Stimulated activated naive CD8-positive, alpha-beta T cell treated with anti-CD3 and anti-CD28 coated beads, Interleukin-15, Interleukin-2, amounts not matched to agents 100 U/mL and 50 U/mL, for 24 hours (primary cell): ENCODE data around the gene SEMA6C.
"Not testable (repeated sequence)": the region's sequence is repeated elsewhere in the genome, so short reads cannot be mapped to it uniquely, and the experiment has no call there.

ENCODE experiments used
- ATAC-seq: fragments of 150-1000 bp; cut with Tn5 transposase; one replicate; pipeline ENCODE4 v1.10.0; 2021
- DNase-seq: peaks from one replicate; pipeline ENCODE4 v3.0.0; 2021

Gene SEMA6C, protein sequence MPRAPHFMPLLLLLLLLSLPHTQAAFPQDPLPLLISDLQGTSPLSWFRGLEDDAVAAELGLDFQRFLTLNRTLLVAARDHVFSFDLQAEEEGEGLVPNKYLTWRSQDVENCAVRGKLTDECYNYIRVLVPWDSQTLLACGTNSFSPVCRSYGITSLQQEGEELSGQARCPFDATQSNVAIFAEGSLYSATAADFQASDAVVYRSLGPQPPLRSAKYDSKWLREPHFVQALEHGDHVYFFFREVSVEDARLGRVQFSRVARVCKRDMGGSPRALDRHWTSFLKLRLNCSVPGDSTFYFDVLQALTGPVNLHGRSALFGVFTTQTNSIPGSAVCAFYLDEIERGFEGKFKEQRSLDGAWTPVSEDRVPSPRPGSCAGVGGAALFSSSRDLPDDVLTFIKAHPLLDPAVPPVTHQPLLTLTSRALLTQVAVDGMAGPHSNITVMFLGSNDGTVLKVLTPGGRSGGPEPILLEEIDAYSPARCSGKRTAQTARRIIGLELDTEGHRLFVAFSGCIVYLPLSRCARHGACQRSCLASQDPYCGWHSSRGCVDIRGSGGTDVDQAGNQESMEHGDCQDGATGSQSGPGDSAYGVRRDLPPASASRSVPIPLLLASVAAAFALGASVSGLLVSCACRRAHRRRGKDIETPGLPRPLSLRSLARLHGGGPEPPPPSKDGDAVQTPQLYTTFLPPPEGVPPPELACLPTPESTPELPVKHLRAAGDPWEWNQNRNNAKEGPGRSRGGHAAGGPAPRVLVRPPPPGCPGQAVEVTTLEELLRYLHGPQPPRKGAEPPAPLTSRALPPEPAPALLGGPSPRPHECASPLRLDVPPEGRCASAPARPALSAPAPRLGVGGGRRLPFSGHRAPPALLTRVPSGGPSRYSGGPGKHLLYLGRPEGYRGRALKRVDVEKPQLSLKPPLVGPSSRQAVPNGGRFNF

DNA sequence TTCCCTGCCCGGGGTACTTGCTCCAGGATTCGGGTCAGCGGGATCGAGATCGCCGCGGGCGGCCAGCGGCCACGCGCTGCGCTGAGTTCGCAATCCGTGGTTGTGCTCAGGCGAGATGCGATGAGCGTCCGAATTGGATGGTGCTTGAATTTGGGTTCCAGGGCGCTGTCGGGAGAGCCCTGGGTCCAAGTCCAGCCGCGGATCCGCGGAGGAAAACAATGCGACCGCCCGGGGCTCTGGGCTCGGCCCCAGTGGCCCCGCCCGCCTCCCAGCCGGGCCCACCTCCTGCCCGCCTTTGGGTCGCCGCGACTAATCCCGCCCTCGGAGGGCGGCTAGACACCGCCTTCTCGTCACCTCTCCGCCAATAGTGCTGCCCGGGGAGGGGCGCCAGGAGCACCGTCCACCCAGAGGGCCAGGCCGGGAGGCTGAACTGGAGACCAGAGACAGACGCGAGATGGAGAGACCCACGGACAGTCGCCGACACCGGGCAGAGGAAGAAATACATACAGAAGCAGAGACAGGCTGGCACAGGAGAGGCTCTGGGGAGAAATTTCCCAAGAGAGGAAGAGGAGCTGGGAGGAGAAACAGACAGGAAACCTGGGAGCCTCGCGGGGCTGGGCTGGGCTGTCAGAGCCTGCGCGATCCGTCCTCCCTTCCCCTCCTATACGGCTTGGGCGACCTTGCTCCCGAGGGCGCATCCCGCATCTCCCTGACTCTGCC, at the start of gene SEMA6C:
SEMA6C (minus strand) TSS at position 220 of the 720 bp plus-strand sequence. CDS start 4,010 bp downstream, outside the sequence.
- DNase-seq (peak; percentile 90), ATAC-seq (peak; percentile 100)

DNA sequence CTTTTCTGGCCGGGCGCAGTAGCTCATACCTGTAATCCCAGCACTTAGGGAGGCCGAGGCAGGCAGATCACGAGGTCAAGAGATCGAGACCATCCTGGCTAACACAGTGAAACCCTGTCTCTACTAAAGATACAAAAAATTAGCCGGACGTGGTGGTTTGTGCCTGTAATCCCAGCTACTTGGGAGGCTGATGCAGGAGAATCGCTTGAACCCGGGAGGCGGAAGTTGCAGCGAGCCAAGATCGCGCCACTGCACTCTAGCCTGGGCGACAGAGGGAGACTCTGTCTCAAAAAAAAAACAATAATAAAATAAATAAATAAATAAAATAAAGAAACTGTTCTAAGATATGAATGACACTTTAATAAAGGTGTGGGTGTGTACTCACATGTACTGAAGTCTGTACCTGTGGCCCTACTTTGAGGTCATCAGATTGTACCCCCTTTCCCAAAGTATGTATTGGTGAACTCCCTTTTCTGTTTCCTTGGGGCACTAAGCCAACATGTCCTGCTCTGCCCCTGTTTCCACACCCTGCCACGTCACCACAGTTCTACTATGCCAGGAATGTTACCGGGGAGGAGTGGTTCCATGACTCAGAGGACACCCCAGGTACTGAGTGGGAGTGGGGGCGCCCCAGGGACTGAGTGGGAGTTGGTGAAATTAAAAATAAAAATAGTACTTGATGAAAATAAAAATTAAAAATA, 48.6 kb upstream of the SEMA6C start:
- DNase-seq, ATAC-seq: not testable (repeated sequence)

DNA sequence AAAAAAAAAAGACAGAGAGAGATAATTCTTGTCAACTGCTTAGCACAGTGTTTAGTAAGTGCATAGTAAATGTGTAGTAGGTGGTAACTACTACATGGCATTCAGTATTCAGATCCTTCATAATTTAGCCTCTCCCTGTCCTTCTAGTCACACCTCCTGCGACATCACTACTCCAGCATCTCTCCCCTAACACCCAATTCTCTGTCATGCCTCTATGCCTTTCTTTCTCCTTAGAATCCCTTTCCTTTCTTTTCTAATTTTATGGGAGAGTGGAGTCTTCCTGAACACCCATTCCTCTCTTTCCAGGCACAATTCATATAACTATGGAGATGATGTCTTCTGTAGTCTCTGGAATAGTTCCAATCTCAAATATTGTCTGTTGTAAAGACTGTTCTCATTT, 47.4 kb upstream of the SEMA6C start:
- DNase-seq (no peak), ATAC-seq (no peak)

DNA sequence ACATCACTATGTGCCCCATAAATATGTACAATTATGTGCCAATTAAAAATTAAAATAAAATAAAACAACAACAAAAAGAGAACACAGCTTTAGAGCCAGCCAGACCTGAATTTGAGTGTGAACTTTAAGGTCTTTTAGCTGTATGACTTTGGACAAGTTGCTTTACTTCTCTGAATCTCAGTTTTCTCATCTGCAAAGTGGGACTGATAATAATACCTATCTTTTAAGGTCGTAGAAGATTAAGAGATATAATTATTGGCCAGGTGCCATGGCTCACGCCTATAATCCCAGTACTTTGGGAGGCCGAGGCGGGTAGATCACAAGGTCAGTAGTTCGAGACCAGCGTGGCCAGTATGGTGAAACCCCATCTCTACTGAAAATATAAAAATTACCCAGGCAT, 46.9 kb upstream of the SEMA6C start:
- DNase-seq = no peak
- no peak for ATAC-seq

DNA sequence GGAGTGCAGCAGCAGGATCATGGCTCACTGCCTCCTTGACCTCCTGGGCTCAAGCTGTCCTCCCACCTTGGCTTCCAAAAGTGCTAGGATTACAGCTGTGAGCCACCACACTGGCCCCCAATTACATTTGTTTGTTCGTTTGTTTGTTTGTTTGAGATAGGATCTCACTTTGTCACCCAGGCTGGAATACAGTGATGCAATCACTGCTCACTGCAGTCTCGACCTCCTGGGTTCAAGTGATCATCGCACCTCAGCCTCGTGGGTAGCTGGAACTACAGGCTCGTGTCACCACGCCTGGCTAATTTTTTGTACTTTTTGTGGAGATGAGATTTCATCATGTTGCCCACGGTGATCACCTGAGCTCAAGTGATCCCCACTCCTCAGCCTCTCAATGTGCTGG, 45.6 kb upstream of the SEMA6C start:
- no peak for DNase-seq
- no peak for ATAC-seq

DNA sequence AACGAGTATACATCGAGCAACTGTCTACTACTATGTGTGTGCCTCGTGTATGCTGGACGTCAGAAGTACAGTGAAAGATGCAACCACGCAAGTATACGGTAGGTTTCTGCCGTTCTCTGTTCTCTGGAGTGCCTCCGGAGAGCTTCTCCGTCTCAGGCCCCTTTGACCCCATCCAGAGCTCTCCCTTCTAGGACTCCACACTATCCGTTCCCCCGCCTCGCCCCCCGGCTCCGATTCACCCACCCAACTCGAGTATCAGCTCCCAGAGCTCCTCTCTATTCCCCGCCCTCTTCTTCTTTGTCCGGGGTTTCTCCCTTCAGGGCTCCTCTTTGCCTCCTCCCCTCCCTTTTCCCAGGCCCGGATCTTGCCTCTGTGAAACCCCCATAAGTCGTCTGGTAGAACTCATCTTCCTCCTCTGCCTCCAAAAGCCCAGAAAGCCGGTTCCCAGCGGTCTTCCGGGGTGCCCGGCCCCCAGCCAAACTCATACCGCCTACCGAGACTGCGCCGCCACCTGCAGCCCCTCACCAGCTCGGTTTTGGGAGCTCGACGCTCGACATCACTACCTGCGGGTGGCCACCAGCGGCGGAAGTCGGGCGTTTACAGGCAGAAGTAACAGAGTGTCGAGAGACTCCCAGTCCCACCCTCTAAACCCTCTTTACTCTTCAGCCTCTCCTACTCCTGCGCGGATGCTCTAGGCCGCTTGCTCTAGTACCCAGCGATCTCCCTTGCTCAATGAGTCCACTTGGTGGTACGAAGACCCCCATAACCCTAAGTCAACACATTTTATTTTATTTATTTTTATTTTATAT, 43.4 kb upstream of the SEMA6C start, which contains the start of gene VPS72:
VPS72 (minus strand) TSS at position 561 of the 809 bp plus-strand sequence; CDS start at position 485, 76 bp downstream.
- peak; percentile 99 for ATAC-seq

DNA sequence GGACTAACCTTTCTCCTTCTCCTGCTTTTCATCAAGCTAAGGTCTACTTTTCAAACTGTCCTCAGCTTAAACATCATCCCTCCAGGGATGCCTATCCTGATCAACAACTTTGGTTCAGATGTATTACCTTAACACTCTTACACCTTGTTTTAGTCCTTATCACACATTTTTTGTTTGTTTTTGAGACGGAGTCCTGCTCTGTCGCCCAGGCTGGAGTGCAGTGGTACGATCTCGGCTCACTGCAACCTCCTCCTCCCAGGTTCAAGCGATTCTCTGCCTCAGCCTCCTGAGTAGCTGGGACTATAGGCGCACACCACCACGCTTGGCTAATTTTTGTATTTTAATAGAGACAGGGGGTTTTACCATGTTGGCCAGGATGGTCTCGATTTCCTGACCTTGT, 42.2 kb upstream of the SEMA6C start:
- ATAC-seq, DNase-seq: not testable (repeated sequence)

More for the DNA sequence above, 43.4 kb upstream of the SEMA6C start, which contains the start of gene VPS72:
- peak; percentile 87 for DNase-seq

DNA sequence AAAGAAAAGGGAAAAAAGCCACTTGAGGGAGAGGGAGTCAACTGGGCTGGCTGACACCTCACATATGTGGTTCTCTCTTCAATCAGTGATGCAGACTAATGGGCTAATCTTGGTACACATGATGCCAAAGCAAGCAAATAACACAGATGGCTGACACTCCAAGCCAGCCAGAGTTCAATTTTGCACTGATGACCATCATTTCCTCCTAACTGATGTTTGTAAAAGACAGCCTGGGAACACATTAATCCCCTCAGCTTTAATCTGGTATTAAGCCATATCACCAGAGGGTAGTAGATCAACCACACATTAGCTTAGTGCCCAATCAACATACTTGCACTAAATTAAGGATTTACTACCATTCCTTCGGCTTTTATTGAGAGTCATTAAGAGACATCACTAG, 40.8 kb upstream of the SEMA6C start:
- DNase-seq (no peak), ATAC-seq (no peak)

DNA sequence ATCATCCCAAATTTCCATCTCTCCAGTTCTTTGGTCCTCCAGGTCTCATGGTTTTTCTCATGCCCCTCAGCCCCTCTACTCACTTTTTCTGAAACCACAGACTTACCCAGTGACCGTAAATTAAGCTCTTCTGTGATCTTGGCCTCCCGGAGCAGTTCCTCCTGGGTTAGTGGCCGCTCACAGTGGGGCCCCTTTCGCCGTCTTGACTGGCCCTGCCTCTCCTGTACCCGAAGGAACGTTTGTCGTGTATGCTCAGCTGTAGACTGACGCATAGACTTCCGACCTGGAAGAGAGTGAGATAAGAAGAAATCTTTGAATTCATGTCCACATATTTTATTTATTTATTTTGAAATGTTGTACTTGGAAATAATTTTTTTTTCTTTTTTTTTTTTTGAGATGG, 37.8 kb upstream of the SEMA6C start:
- ATAC-seq = no peak

DNA sequence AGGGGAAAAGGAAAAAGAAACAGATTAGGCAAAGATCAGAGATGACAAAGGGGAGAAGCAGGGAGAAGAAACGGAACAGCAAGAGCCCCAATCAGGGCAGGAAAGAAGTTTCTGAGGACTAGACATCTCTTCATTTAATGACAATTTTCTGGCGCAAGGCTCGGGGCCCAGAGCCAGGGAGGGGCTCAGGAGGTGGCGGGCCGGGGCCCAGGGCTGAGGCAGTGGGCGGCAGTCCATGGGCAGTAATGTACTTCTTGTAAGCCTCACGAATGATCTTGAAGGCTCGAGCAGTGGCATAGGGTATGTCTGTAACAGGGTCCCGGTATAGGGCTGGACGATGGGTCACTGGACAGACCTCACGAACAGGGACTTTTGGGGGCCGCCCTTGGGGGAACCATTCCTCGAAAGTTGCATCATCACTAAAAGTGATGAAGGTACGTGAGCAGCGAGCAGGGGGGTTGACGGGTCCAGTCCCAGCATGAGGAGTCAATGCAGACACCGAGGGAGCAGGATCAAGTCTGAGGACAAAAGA, 30.1 kb upstream of the SEMA6C start:
- no peak for DNase-seq
- no peak for ATAC-seq

More for the DNA sequence above, 37.8 kb upstream of the SEMA6C start:
- DNase-seq = no peak

DNA sequence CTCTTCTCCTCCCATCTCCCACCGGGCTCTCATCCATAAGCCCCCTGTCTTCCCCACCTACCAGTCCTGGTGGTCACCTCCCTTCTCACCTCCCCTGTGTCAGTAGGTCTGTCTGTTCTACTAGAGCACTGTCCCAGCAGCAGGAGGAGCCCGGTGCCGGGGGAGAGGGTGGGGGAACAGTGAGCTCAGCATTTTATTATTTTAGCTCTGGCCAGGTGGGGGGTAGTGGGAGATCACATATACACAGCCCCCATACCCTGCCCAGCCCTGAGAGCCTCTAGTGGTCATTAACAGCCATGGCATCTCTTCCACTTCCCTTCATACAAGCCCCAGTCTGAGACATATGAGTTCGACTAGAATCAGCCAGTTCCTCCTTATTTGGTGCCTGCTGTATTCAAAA, 29.4 kb upstream of the SEMA6C start, which contains the start of gene TMOD4:
TMOD4 (minus strand) TSS at position 119 of the 400 bp plus-strand sequence. CDS start 1,106 bp downstream, outside the sequence.
- no peak for DNase-seq
- no peak for ATAC-seq

DNA sequence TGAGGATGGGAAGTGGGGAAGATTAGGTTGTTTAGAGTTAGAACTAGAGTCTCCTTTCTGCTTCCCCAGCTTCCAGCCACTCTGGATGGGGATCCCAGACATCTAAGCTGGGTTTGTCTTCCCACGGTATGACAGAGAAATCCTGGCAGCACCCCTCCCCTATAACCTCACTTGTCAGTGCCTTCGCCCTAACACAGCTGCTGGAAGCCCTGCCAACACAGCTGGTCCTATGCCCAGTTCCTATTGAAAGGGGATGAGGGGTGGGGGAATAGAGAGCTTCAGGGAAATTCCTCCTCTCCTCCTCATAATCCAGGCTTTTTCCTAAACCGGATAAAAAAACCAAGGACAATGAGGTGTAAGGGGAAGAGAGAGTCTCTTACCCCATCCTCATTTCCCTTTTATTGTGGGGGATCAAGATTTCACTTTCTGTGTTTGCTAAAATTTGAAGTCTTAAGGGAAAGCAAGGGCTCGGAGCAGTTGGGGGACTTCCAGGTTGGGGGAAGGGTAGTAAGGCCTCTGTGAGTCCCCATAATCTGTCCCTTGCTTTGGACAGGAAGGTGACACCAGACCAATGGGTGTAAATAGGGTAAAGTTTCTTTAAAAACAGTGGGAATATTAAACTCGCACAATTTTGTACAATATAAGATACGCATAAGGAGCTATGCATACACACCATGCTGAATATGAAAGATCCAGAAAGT, 28.8 kb upstream of the SEMA6C start:
- DNase-seq (no peak), ATAC-seq (no peak)

DNA sequence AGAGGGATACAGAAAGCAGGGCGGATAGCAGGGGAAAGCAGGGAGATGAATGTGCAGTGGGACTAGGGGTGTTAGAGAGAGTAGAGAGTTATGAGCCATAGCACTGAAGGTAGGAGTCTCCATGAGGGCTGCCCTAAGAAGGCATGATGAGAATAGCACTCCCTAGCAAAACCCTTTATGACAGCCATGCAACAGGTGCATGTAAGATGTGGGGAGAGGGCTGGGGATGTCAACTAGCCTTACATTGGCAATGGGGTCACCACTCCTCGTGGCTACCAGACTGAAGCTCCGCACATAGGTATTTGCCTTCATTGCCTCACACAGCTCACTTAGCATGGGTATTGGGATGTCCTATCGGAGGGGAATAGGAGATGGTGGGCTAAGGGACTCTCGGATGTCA, 24.8 kb upstream of the SEMA6C start:
- ATAC-seq (no peak), DNase-seq (no peak)

DNA sequence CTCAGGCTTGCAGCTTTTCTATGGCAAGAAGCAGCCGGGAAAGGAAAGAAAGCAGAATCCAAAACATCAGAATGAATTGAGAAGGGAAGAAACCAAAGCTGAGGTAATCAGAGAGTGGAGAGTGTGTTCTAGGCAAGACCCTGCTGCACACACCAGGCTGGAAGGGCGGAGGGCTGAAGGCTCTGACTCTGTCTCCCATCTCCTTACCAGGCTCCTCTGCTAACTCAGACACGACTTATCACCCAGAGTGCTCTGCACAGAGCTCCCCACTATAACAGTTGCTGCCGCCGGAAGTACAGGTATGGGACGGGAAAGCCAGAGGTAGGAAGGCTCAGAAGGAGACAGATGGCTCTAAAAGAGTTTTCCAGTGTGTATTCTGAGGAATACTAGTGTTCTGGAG, 20.7 kb upstream of the SEMA6C start:
- ATAC-seq = no peak
- DNase-seq = no peak

DNA sequence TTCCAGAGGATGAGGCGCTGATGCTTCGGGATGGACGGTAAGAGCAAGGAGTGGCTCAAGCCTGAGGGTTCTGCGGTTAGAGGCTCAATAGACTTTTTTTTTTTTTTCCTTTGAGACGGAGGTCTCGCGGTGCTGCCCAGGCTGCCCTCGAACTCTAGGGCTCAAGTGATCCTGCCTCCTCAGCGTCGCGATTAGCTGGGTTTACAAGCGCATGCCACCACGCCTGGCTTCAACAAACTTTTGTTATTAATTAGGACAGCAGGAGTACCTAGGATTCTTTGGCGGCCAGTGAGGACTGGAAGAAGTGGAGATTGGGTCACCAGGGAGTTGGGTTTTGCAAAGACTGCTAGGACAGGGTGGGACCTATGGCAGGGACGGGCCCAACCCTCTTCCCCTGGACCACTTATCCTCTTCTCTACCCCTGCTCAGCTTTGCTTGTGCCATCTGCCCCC, 20.1 kb upstream of the SEMA6C start:
- ATAC-seq (no peak), DNase-seq (no peak)

DNA sequence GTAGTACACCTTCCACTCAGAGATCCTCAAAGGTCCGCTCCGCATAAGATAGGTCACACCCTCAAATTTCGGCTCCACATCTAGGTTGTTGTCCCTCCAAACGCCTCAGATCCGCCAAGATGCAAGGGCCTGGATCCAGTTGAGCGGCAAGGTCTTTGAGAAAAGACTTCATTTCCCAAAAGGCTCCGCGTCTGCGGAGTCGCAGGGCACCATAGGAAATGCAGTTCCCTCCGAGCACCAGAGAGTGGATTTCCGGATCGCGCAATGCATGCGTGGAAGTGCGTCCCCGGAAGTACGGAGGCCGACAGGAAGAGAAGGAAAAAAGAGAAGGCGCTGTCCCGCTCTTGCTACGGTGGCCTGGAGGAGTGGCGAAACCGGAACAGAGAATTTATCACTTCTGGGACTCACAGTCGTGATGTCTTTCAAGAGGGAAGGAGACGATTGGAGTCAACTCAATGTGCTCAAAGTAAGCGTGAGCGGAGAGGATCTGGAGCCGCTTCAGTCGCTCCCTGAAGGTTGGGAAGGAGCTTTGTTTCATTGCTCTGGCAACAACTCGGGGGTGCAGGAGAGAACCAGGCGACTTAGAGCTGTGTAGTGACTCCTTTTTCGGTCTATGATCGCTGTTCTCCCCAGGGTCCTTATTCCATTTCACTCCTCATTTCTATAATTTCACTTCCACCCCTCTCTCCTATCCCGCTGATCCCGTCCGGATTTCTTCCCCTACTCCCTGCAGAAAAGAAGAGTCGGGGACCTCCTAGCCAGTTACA, 19.5 kb upstream of the SEMA6C start, which contains the start of the genes LYSMD1 and SCNM1:
LYSMD1 (minus strand) TSS at position 165 of the 767 bp plus-strand sequence. CDS start 644 bp downstream, outside the sequence.
SCNM1 (plus strand) TSS at position 407 of the 767 bp plus-strand sequence; CDS start at position 416, 9 bp downstream.
- ATAC-seq = peak; percentile 96

DNA sequence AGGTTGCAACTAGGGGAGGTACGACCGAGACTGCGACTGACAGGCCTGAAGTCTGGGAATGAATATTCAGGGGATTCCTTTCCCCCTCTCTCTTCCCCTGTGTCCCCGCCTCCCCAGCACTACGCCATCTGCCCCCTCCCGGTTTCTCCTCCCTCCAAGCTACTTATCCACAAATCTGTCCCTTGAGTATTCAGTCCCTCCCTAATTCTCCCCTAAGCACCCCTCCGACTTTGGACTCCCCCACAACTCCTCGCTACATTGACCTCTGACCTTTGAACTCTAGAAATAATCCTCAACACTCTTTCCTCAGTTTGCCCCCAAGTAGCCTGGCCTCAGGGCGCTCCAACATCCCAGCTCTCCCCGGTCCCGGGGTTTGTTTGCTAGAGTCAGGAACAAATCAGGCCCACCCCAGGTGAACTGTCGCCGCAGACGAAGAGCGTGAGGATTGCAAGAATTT, 18.9 kb upstream of the SEMA6C start:
- peak; percentile 17 for DNase-seq
- ATAC-seq = no peak

More for the DNA sequence above, 19.5 kb upstream of the SEMA6C start, which contains the start of the genes LYSMD1 and SCNM1:
- peak; percentile 94 for DNase-seq

DNA sequence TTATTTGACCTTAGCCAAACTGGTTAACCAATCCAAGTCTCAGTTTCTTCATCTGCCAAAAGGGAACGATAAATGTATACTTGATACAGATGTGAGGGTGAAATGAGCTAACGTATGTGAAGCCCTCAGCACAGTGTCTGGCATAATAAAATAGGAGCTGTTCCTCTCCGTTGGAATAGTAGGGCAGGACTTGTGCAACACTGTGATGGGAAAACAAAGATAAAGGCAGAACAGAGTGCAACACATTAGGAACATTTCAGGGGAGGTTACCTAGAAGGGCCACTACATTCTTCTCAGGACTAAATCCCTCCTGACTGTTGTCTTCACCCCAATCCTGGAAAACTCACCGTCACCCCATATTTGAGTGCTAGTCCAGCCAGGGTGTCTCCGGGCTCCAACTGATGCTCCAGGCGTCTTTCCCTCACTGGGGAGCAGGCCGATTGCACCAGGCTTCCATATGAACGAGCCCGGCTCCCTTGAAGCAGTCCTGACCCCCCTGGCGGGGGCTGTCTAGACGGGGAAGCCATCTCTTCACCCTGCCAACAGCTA, 18.4 kb upstream of the SEMA6C start:
- no peak for ATAC-seq

More for the DNA sequence above, 18.4 kb upstream of the SEMA6C start:
- no peak for DNase-seq
